Measurements from ENCODE around the gene WDR41.
"Not testable (repeated sequence)": the region's sequence is repeated elsewhere in the genome, so short reads cannot be mapped to it uniquely, and the experiment has no call there.

GRCh38 chr5:77386340-77386739 lies 105.8 kb downstream of the WDR41 start:
- not testable (repeated sequence) for TF ChIP-seq POLR2A, CTCF, POLR2AphosphoS5 (IDR thresholded peaks at IDR 0.05)
